SK-N-SH treated with all-trans-retinoic acid at 6 μM for 48 hours (cell line): ENCODE results near the gene B3GALT2.

ENCODE experiments used
- PATZ1 ChIP-seq: fragments of 250-450 bp; sonication (Bioruptor Pico); IDR thresholded peaks from 2 replicates; pipeline ENCODE4 v1.8.0; 2020; ENCODE audit warnings: mild to moderate bottlenecking, moderate library complexity, borderline replicate concordance
- SNAI2 ChIP-seq: fragments of 250-450 bp; sonication (Bioruptor Pico); IDR thresholded peaks from 2 replicates; pipeline ENCODE4 v1.5.0; 2020; ENCODE audit warnings: mild to moderate bottlenecking, moderate library complexity
- ZC3H10 ChIP-seq: fragments of 250-450 bp; sonication (Bioruptor Pico); IDR thresholded peaks from 2 replicates; pipeline ENCODE4 v1.5.1; 2021; ENCODE audit warnings: mild to moderate bottlenecking, moderate library complexity
- ZFP3 ChIP-seq: fragments of 250-450 bp; sonication (Bioruptor Pico); IDR thresholded peaks from 2 replicates; pipeline ENCODE4 v1.5.0; 2020; ENCODE audit warnings: mild to moderate bottlenecking, moderate library complexity
- ZNF565 ChIP-seq: fragments of 450-650 bp; formaldehyde crosslinking; conservative IDR thresholded peaks from 2 replicates; pipeline ENCODE4 v1.5.0; 2020; ENCODE audit warnings: low read depth, mild to moderate bottlenecking, moderate library complexity
- ZNF70 ChIP-seq: fragments of 450-650 bp; formaldehyde crosslinking; IDR thresholded peaks from 2 replicates; pipeline ENCODE4 v1.5.0; 2020; ENCODE audit warnings: mild to moderate bottlenecking, moderate library complexity
- ZNF8 ChIP-seq: fragments of 450-650 bp; formaldehyde crosslinking; IDR thresholded peaks from 2 replicates; pipeline ENCODE4 v1.5.0; 2020; ENCODE audit warnings: mild to moderate bottlenecking, moderate library complexity

- no peak for TF ChIP-seq ZC3H10 (CRISPR knock-in tag)
- TF ChIP-seq ZNF565, result no peak
- TF ChIP-seq SNAI2 (CRISPR knock-in tag), result no peak
- TF ChIP-seq ZNF70 (CRISPR knock-in tag), result no peak
- no peak for TF ChIP-seq ZFP3 (CRISPR knock-in tag)
- no peak for TF ChIP-seq PATZ1 (CRISPR knock-in tag)
- TF ChIP-seq ZNF8, result no peak
These were observed 14.6 kb upstream of the B3GALT2 start for GRCh38 chr1:193201021-193201420.
